Measurements from ENCODE around the gene POLD4. TPM values are rescaled to one million over a fixed set of nuclear protein-coding genes. Genes with fewer than 3 reads are reported as not detected.

The POLD4 gene
- total and polyA plus RNA-seq, 2 of the 13 experiments (the other 11 are each of a cell fraction or from before 2014, with no cell fraction given): 10.5 to 27.4 TPM

DNA sequence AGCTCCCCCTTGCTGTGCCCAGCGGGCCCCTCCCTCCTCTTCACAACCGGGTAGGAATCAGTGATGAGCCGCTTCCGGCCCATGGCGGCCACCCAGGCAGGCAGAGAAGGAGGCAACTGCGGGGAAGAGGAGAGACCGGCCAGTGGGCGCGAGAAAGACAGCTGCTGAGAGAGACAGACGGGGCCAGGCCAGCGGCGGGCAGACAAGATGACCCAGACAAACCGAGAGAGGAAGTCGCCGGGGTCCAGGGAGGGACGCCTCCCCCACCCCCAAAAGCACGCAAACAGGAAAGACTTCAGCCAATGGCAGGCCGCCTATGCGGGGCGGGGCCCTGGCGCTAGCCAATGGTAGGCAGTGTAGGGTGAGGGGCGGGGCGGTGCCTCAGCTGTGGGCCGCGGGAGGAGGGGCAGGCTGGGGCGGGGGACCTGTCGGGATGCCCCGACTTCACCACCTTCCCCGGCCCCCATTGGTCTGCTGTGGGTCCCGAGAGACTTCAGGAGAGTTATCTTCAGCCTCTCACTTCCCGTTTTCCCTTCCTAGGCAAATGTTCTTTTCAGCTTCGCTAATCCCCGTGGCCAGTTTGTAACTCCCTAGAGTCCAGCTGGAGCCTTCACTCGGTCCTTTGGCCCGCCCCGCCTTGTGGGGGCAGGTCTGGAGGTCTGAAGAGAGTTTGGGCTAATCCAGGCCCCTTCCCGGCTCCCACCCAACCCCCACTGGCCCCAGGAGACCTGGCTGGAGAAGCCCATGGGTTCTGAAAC is at the start of gene POLD4 (continued):
- TF ChIP-seq HOXA5 (CRISPR knock-in tag; IDR thresholded peaks at IDR 0.05) (no peak; the same call in 1 of the 2 replicates), ATF7-NPFF (CRISPR knock-in tag; IDR thresholded peaks at IDR 0.05; ENCODE audit: low read depth) (no peak), FOXK1 (CRISPR knock-in tag; IDR thresholded peaks at IDR 0.05; ENCODE audit: borderline replicate concordance, low read depth) (peak; percentile 51; the same call in 1 of the 2 replicates), ZFP36L1 (CRISPR knock-in tag; IDR thresholded peaks at IDR 0.05) (peak; percentile 89), ZSCAN25 (CRISPR knock-in tag; IDR thresholded peaks at IDR 0.05) (peak; percentile 31; the same call in 1 of the 2 replicates), HNRNPLL (IDR thresholded peaks at IDR 0.05; ENCODE audit: low read depth, low read length, poor library complexity, severe bottlenecking) (peak; percentile 56), TBL1XR1 (IDR thresholded peaks at IDR 0.05; ENCODE audit: borderline replicate concordance, low read length, partially characterized antibody) (no peak), ZNF7 (CRISPR knock-in tag; IDR thresholded peaks at IDR 0.05) (no peak), HIVEP1 (CRISPR knock-in tag; IDR thresholded peaks at IDR 0.05) (peak; percentile 72), SETDB1 (CRISPR knock-in tag; IDR thresholded peaks at IDR 0.05; ENCODE audit: borderline replicate concordance) (no peak), GLI4 (CRISPR knock-in tag; IDR thresholded peaks at IDR 0.05; ENCODE audit: borderline replicate concordance) (peak; percentile 33; the same call in 1 of the 2 replicates), GTF3A (CRISPR knock-in tag; conservative IDR thresholded peaks at IDR 0.05) (no peak), PCBP1 (IDR thresholded peaks at IDR 0.05; ENCODE audit: borderline replicate concordance, low read depth, low read length) (no peak), NFYC (CRISPR knock-in tag; IDR thresholded peaks at IDR 0.05) (peak; percentile 89), ZSCAN9 (CRISPR knock-in tag; IDR thresholded peaks at IDR 0.05; ENCODE audit: borderline replicate concordance) (no peak), NBN (conservative IDR thresholded peaks at IDR 0.05) (no peak), ZNF75D (CRISPR knock-in tag; IDR thresholded peaks at IDR 0.05; ENCODE audit: borderline replicate concordance) (no peak), ZNF44 (CRISPR knock-in tag; IDR thresholded peaks at IDR 0.05) (no peak)
- TF ChIP-seq, protein P1, sequence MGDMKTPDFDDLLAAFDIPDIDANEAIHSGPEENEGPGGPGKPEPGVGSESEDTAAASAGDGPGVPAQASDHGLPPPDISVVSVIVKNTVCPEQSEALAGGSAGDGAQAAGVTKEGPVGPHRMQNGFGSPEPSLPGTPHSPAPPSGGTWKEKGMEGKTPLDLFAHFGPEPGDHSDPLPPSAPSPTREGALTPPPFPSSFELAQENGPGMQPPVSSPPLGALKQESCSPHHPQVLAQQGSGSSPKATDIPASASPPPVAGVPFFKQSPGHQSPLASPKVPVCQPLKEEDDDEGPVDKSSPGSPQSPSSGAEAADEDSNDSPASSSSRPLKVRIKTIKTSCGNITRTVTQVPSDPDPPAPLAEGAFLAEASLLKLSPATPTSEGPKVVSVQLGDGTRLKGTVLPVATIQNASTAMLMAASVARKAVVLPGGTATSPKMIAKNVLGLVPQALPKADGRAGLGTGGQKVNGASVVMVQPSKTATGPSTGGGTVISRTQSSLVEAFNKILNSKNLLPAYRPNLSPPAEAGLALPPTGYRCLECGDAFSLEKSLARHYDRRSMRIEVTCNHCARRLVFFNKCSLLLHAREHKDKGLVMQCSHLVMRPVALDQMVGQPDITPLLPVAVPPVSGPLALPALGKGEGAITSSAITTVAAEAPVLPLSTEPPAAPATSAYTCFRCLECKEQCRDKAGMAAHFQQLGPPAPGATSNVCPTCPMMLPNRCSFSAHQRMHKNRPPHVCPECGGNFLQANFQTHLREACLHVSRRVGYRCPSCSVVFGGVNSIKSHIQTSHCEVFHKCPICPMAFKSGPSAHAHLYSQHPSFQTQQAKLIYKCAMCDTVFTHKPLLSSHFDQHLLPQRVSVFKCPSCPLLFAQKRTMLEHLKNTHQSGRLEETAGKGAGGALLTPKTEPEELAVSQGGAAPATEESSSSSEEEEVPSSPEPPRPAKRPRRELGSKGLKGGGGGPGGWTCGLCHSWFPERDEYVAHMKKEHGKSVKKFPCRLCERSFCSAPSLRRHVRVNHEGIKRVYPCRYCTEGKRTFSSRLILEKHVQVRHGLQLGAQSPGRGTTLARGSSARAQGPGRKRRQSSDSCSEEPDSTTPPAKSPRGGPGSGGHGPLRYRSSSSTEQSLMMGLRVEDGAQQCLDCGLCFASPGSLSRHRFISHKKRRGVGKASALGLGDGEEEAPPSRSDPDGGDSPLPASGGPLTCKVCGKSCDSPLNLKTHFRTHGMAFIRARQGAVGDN (CRISPR knock-in tag; IDR thresholded peaks at IDR 0.05): peak; percentile 81
- TF ChIP-seq, protein P2, sequence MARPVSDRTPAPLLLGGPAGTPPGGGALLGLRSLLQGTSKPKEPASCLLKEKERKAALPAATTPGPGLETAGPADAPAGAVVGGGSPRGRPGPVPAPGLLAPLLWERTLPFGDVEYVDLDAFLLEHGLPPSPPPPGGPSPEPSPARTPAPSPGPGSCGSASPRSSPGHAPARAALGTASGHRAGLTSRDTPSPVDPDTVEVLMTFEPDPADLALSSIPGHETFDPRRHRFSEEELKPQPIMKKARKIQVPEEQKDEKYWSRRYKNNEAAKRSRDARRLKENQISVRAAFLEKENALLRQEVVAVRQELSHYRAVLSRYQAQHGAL (CRISPR knock-in tag; IDR thresholded peaks at IDR 0.05; ENCODE audit: not compliant biosample characterization): no peak
- TF ChIP-seq, protein P3, sequence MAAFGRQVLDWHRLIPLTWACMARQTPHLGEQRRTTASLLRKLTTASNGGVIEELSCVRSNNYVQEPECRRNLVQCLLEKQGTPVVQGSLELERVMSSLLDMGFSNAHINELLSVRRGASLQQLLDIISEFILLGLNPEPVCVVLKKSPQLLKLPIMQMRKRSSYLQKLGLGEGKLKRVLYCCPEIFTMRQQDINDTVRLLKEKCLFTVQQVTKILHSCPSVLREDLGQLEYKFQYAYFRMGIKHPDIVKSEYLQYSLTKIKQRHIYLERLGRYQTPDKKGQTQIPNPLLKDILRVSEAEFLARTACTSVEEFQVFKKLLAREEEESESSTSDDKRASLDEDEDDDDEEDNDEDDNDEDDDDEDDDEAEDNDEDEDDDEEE (CRISPR knock-in tag; IDR thresholded peaks at IDR 0.05): no peak
- TF ChIP-seq, protein P4, sequence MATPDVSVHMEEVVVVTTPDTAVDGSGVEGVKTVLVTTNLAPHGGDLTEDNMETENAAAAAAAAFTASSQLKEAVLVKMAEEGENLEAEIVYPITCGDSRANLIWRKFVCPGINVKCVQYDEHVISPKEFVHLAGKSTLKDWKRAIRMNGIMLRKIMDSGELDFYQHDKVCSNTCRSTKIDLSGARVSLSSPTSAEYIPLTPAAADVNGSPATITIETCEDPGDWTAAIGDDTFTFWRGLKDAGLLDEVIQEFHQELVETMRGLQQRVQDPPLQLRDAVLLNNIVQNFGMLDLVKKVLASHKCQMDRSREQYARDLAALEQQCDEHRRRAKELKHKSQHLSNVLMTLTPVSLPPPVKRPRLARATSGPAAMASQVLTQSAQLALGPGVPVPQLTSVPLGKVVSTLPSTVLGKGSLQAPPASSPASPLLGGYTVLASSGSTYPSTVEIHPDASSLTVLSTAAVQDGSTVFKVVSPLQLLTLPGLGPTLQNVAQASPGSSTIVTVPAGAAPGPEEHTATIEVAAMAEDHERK (CRISPR knock-in tag; IDR thresholded peaks at IDR 0.05; ENCODE audit: low read depth): no peak
